GM12892 (cell line): ENCODE data around the gene EPHA1.

Experiments used
- DNase-seq: peaks from one replicate; pipeline ENCODE4 v3.0.0; 2011; ENCODE audit not compliant: insufficient read length
- FAIRE-seq: peaks from 2 replicates; lab custom pipeline; 2011; peaks lifted over from hg19 to GRCh38; lab: Jason Lieb, UNC
- POLR2A ChIP-seq: IDR thresholded peaks from 2 replicates; pipeline ENCODE4 v1.6.1; 2011; ENCODE audit warnings: low read depth, low read length, control low read depth
- POLR2AphosphoS5 ChIP-seq: IDR thresholded peaks from 2 replicates; pipeline ENCODE4 v1.6.1; 2011; ENCODE audit warnings: low read depth, low read length, control low read depth
- TAF1 ChIP-seq: IDR thresholded peaks from 2 replicates; pipeline ENCODE4 v1.6.1; 2011; ENCODE audit warnings: low read depth, mild to moderate bottlenecking, control low read depth, low read length, borderline replicate concordance

The EPHA1 gene

GRCh38 chr7:143383642-143383957 lies 25.1 kb downstream of the EPHA1 start:
- DNase-seq (no peak), FAIRE-seq (no peak)
- TF ChIP-seq POLR2AphosphoS5 (no peak), TAF1 (no peak), POLR2A (no peak)

- FAIRE-seq (no peak), DNase-seq (no peak)
- TF ChIP-seq POLR2A = 0 out of 2 replicates have a peak, but pooled peaks have one; percentile 20
- TF ChIP-seq TAF1 = no peak
Observed at GRCh38 chr7:143382791-143383641, 25.6 kb downstream of the EPHA1 start.

GRCh38 chr7:143382126-143382790 lies 26.4 kb downstream of the EPHA1 start:
- TF ChIP-seq POLR2A = no peak
- no peak for TF ChIP-seq TAF1
- no peak for TF ChIP-seq POLR2AphosphoS5
- no peak for DNase-seq
- FAIRE-seq = no peak

- no peak for FAIRE-seq
- no peak for TF ChIP-seq TAF1
- no peak for TF ChIP-seq POLR2AphosphoS5
- no peak for TF ChIP-seq POLR2A
- DNase-seq = no peak
Observed at GRCh38 chr7:143381427-143382125, 27.1 kb downstream of the EPHA1 start.

GRCh38 chr7:143380646-143381426 lies 27.8 kb downstream of the EPHA1 start, which contains the start of gene ZYX:
Gene ZYX, plus strand, starts transcription at chr7:143381345. Its CDS starts 227 bp downstream, at chr7:143381572.
- DNase-seq (peak; percentile 97), FAIRE-seq (peak; percentile 73)
- TF ChIP-seq POLR2AphosphoS5 (peak; percentile 14; the same call in 1 of the 2 replicates), TAF1 (no peak), POLR2A (peak; percentile 69; the same call in 1 of the 2 replicates)

- FAIRE-seq (no peak), DNase-seq (peak; percentile 63)
- TF ChIP-seq TAF1 (no peak), POLR2AphosphoS5 (no peak), POLR2A (no peak; the same call in 1 of the 2 replicates)
Observed at GRCh38 chr7:143380260-143380645, 28.4 kb downstream of the EPHA1 start.

GRCh38 chr7:143379611-143380259 lies 28.9 kb downstream of the EPHA1 start:
- FAIRE-seq = peak; percentile 33
- TF ChIP-seq TAF1 (no peak), POLR2AphosphoS5 (no peak), POLR2A (no peak)
- DNase-seq = no peak

- no peak for DNase-seq
- FAIRE-seq = no peak
- TF ChIP-seq POLR2A = no peak
- no peak for TF ChIP-seq TAF1
- TF ChIP-seq POLR2AphosphoS5 = no peak
Observed at GRCh38 chr7:143376396-143376795, 32.3 kb downstream of the EPHA1 start.

GRCh38 chr7:143375298-143376034 lies 33.2 kb downstream of the EPHA1 start:
- no peak for TF ChIP-seq POLR2AphosphoS5
- TF ChIP-seq TAF1 = no peak
- no peak for TF ChIP-seq POLR2A
- DNase-seq (no peak), FAIRE-seq (no peak)

GRCh38 chr7:143374561-143374960 lies 34.1 kb downstream of the EPHA1 start:
- TF ChIP-seq TAF1 (no peak), POLR2A (no peak), POLR2AphosphoS5 (no peak)
- FAIRE-seq (no peak), DNase-seq (no peak)
